SK-N-MC (cell line): ENCODE measurements around the gene KIAA2012.

Experiments
- EZH2 ChIP-seq: fragments of 200-600 bp; sonication (generic); IDR thresholded peaks from one replicate; pipeline ENCODE4 v1.6.1; 2017; ENCODE audit warnings: antibody characterized with exemption
- POLR2AphosphoS5 ChIP-seq: IDR thresholded peaks from 2 replicates; pipeline ENCODE4 v1.6.1; 2012; ENCODE audit warnings: mild to moderate bottlenecking, low read depth, low read length, borderline replicate concordance

- TF ChIP-seq EZH2 (no peak), POLR2AphosphoS5 (no peak)
Observed at GRCh38 chr2:202094426-202094986, 21.5 kb downstream of the KIAA2012 start.
